ENCODE measurements around the gene ACP4. TPM values are rescaled to one million over a fixed set of nuclear protein-coding genes. Genes with fewer than 3 reads are reported as not detected.
"Not testable (repeated sequence)": the region's sequence is repeated elsewhere in the genome, so short reads cannot be mapped to it uniquely, and the experiment has no call there.

ACP4 gene
- total RNA-seq, 1 donor from 2014 or later, result not detected

DNA sequence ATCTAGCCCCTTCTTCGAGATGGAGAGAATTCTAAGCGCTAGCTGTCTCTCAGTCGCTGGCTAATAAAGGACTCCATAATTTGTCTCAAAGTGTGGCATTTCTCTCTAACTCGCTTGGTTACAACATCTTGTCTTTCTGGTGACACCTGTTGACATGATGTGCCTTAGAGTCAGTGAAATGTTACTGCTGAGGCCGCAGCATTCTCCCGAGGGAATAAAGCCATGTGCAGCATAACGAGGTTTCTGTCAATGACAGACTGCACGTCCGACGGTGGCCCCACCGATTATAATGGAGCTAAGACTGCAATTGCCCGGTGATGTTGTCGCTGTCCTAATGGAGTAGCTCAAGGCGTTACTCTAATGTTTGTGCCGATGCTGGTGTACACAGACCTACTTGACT is 40.2 kb upstream of the ACP4 start:
- Mint-ChIP-seq H3K9me3 (no peaks in the 10 kb centered on the region), H3K27me3 (ENCODE audit: low read depth) (peaks cover 29% of the 10 kb centered on the region), H3K4me1 (peaks cover 6% of the 10 kb centered on the region), H3K4me3 (no peak overlapping the region), H3K36me3 (no peaks in the 10 kb centered on the region), H3K27ac (no peak overlapping the region)
- DNase-seq (ENCODE audit: low spot score in 2 of 2, unreplicated experiment in 2 of 2), result no peak
- TF ChIP-seq, protein P1, sequence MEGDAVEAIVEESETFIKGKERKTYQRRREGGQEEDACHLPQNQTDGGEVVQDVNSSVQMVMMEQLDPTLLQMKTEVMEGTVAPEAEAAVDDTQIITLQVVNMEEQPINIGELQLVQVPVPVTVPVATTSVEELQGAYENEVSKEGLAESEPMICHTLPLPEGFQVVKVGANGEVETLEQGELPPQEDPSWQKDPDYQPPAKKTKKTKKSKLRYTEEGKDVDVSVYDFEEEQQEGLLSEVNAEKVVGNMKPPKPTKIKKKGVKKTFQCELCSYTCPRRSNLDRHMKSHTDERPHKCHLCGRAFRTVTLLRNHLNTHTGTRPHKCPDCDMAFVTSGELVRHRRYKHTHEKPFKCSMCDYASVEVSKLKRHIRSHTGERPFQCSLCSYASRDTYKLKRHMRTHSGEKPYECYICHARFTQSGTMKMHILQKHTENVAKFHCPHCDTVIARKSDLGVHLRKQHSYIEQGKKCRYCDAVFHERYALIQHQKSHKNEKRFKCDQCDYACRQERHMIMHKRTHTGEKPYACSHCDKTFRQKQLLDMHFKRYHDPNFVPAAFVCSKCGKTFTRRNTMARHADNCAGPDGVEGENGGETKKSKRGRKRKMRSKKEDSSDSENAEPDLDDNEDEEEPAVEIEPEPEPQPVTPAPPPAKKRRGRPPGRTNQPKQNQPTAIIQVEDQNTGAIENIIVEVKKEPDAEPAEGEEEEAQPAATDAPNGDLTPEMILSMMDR (IDR thresholded peaks at IDR 0.05; ENCODE audit: unreplicated experiment), result no peak

DNA sequence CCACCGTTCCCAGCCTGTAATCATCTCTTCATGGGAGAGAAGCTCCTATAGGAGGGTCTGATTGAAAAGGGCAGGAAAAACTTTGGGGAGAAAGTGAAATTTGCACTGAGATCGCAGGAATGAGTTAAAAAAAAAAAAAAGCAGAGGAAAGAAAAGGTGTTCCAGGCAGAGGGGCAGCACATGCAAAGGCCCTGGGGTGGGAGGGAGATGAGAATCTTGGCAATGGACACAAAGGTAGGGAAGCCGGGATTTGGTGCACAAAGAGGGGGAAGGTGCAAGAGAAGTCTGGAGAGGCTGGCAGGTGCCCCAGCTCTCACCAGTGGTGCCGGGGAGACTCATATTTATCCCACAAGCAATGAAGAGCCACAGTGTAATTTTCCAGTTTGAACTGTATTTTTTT is 36.3 kb upstream of the ACP4 start:
- Mint-ChIP-seq H3K27me3 (ENCODE audit: low read depth) (peaks cover 42% of the 10 kb centered on the region), H3K4me1 (peaks cover 6% of the 10 kb centered on the region), H3K4me3 (no peak overlapping the region), H3K36me3 (no peaks in the 10 kb centered on the region), H3K9me3 (no peaks in the 10 kb centered on the region), H3K27ac (no peak overlapping the region)
- TF ChIP-seq, protein P1 (IDR thresholded peaks at IDR 0.05; ENCODE audit: unreplicated experiment), result no peak
- no peak for DNase-seq (ENCODE audit: low spot score in 2 of 2, unreplicated experiment in 2 of 2)

DNA sequence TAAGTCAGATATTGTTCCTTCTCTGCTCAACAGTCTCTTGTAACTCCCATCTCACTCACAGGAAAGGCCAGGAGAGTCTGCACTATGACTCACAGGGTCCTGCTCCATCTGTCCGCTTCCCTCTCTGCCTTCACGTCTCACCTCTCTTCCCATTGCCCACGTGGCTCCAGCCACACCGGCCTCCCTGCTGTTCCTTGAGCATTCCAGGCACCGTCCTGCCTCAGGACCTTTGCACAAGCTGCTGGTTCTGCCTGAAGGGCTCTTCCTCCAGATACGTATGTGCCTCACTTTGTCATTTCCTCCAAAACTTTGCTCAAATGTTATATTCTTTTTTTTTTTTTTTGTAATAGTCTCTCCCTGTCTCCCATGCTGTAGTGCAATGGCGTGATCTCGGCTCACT is 34.0 kb upstream of the ACP4 start:
- not testable (repeated sequence) for H3K36me3 Mint-ChIP-seq; H3K4me1 Mint-ChIP-seq; H3K9me3 Mint-ChIP-seq; H3K27ac Mint-ChIP-seq; DNase-seq (ENCODE audit: low spot score in 2 of 2, unreplicated experiment in 2 of 2); H3K4me3 Mint-ChIP-seq
- H3K27me3 Mint-ChIP-seq (ENCODE audit: low read depth), result peaks cover 44% of the 10 kb centered on the region

DNA sequence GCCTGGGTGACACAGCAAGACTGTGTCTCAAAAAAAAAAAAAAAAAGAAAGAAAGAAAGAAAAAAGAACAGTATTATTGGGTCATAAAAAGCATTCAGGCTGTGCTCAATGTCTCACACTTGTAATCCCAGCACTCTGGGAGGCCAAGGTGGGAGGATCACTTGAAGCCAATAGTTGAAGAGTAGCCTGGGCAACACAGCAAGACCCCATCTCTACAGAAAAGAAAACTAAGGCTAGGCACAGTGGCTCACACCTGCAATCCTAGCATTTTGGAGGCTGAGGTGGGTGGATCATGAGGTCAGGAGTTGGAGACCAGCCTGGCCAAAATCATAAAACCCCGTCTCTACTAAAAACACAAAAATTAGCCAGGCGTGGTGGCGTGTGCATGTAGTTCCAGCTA is 32.6 kb upstream of the ACP4 start:
- H3K4me3 Mint-ChIP-seq; H3K9me3 Mint-ChIP-seq; H3K27ac Mint-ChIP-seq; DNase-seq (ENCODE audit: low spot score in 2 of 2, unreplicated experiment in 2 of 2); H3K36me3 Mint-ChIP-seq; H3K4me1 Mint-ChIP-seq: not testable (repeated sequence)
- peaks cover 38% of the 10 kb centered on the region for H3K27me3 Mint-ChIP-seq (ENCODE audit: low read depth)

DNA sequence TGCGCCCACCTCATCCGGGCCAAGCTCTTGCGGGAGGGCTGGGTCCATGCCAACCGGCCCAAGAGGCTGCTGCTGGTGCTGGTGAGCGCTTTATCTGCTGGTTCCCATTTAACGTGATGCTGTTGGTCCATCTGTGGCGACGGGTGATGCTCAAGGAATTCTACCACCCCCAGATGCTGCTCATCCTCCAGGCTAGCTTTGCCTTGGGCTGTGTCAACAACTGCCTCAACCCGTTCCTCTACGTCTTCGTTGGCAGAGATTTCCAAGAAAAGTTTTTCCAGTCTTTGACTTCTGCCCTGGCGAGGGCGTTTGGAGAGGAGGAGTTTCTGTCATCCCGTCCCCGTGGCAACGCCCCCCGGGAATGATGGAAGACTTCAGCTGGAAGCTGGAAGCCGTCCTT is 31.1 kb upstream of the ACP4 start:
- H3K4me3 Mint-ChIP-seq; H3K36me3 Mint-ChIP-seq; DNase-seq (ENCODE audit: low spot score in 2 of 2, unreplicated experiment in 2 of 2); H3K27ac Mint-ChIP-seq; H3K9me3 Mint-ChIP-seq; H3K4me1 Mint-ChIP-seq: not testable (repeated sequence)
- peaks cover 28% of the 10 kb centered on the region for H3K27me3 Mint-ChIP-seq (ENCODE audit: low read depth)

DNA sequence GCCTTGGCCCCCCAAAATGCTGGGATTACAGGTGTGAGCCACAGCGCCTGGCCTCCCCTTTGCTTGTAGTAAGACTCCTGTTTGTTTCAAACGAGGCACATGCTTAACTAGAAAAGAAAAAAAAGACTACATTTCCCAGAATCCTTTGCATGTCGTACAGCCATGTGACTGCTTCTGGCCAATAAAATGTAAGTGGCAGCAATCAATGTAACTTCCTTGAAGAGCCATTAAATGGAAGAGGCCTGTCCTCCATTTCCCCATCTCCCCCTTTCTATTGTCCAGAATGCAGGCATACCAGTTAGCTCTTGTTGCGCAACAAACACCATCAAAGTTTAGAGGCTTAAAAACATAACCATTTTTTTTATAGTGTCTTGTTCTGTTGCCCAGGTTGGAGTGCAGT is 30.3 kb upstream of the ACP4 start:
- no peak overlapping the region for H3K4me3 Mint-ChIP-seq
- TF ChIP-seq, protein P1 (IDR thresholded peaks at IDR 0.05; ENCODE audit: unreplicated experiment), result no peak

DNA sequence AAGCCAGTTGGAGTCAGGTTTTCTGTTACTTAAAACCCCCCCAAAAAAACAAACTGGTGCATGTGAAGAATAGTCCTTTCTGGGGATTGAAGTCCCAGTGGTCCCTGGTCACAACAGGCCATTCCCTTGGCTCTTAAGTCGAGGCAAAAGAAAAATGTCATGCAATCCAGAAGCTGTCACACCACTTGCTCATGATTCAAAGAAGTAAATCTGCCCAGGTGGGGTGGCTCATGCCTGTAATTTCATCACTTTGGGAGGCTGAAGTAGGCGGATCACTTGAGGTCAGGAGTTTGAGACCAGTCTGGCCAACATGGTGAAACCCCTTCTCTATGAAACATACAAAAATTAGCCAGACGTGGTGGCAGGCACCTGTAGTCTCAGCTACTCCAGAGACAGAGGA is 28.7 kb upstream of the ACP4 start:
- H3K4me3 Mint-ChIP-seq; H3K4me1 Mint-ChIP-seq; H3K27ac Mint-ChIP-seq; H3K36me3 Mint-ChIP-seq; H3K9me3 Mint-ChIP-seq; DNase-seq (ENCODE audit: low spot score in 2 of 2, unreplicated experiment in 2 of 2): not testable (repeated sequence)
- peaks cover 20% of the 10 kb centered on the region for H3K27me3 Mint-ChIP-seq (ENCODE audit: low read depth)

More for the DNA sequence above, 30.3 kb upstream of the ACP4 start:
- Mint-ChIP-seq H3K4me1 (no peaks in the 10 kb centered on the region), H3K9me3 (peaks cover 3% of the 10 kb centered on the region), H3K27me3 (ENCODE audit: low read depth) (peaks cover 25% of the 10 kb centered on the region), H3K36me3 (no peaks in the 10 kb centered on the region), H3K27ac (no peak overlapping the region)
- no peak for DNase-seq (ENCODE audit: low spot score in 2 of 2, unreplicated experiment in 2 of 2)

DNA sequence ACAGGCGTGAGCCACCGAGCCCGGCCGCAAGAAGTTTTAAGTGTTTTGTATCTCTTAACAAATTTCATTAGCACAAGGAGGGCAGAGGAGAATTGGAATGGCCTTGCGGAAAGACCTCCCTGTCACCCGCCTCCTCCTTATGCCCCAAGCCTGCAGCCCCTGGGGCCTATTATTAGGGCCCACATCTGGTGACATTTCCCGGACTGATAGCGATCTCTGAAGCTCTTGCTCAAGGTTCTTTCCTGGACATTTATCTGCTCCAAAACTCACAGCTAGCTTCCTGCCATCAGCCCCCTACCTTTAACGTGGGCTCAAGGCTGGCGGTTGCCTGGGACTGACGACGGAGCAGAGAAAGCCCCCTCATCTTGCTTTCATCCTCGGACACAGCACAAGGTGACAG is 26.7 kb upstream of the ACP4 start:
- H3K27me3 Mint-ChIP-seq (ENCODE audit: low read depth), result peaks cover 28% of the 10 kb centered on the region
- not testable (repeated sequence) for H3K27ac Mint-ChIP-seq; H3K4me1 Mint-ChIP-seq; H3K36me3 Mint-ChIP-seq; H3K9me3 Mint-ChIP-seq; H3K4me3 Mint-ChIP-seq; DNase-seq (ENCODE audit: low spot score in 2 of 2, unreplicated experiment in 2 of 2)

Data from mesothelial cell of epicardium (in vitro differentiated cells).